Measurements from ENCODE around the gene PUM1. TPM values are rescaled to one million over a fixed set of nuclear protein-coding genes. Genes with fewer than 3 reads are reported as not detected.
"Not testable (repeated sequence)": the region's sequence is repeated elsewhere in the genome, so short reads cannot be mapped to it uniquely, and the experiment has no call there.

The PUM1 gene
- total and polyA plus RNA-seq, 2 of the 8 experiments (the other 6 are each of a cell fraction or from before 2014, with no cell fraction given): 122 to 177 TPM

- H2BK15ac ChIP-seq (ENCODE audit: low read length); H2BK20ac ChIP-seq (ENCODE audit: low read length); H3K4me2 ChIP-seq (ENCODE audit: insufficient read depth in 1 of 2, low read depth in 2 of 2, low read length in 2 of 2); H3K79me1 ChIP-seq (ENCODE audit: low read depth, low read length); H4K91ac ChIP-seq (replicated peaks; ENCODE audit: insufficient read length, low read length); DNase-seq (ENCODE audit: low read depth in 1 of 2, low spot score in 2 of 2); H3K9ac ChIP-seq (replicated peaks in 1 of 4; ENCODE audit: extremely low read depth in 1 of 4, low read depth in 3 of 4, low read length in 3 of 4); H3K23me2 ChIP-seq (ENCODE audit: low read depth, low read length); H3K9me3 ChIP-seq (ENCODE audit: insufficient read depth in 2 of 2, low read depth in 1 of 2, low read length in 1 of 2); H3K27me3 ChIP-seq (replicated peaks in 1 of 4; ENCODE audit: control insufficient read depth in 3 of 4, extremely low read depth in 1 of 4, insufficient read depth in 3 of 4, low read length in 3 of 4); H4K8ac ChIP-seq (ENCODE audit: extremely low read depth, insufficient read depth, low read length); FAIRE-seq; H2BK120ac ChIP-seq (replicated peaks; ENCODE audit: low read depth, low read length); H3K4me1 ChIP-seq (replicated peaks in 1 of 4; ENCODE audit: control insufficient read depth in 3 of 4, insufficient read depth in 4 of 4, low read length in 3 of 4); H2AK5ac ChIP-seq (ENCODE audit: low read depth, low read length); H4K5ac ChIP-seq (ENCODE audit: insufficient read length, low read depth, low read length); H3K27ac ChIP-seq (ENCODE audit: low read depth, low read length); H2AFZ ChIP-seq (ENCODE audit: low read length); H2BK5ac ChIP-seq (ENCODE audit: low read depth, low read length); H3K4ac ChIP-seq (replicated peaks; ENCODE audit: insufficient read length, low read depth, low read length); H3K18ac ChIP-seq (ENCODE audit: extremely low read depth, low read length); H2BK12ac ChIP-seq (ENCODE audit: low read depth, low read length); H3K14ac ChIP-seq (ENCODE audit: insufficient read length); POLR2A ChIA-PET (ENCODE audit: partially characterized antibody); H3K56ac ChIP-seq (replicated peaks; ENCODE audit: insufficient read length, low read depth, low read length); H3K4me3 ChIP-seq (ENCODE audit: extremely low read depth in 1 of 4, insufficient read depth in 2 of 4, low read depth in 3 of 4, low read length in 4 of 4); H3K23ac ChIP-seq (ENCODE audit: insufficient read length): not testable (repeated sequence)
- CTCF ChIA-PET (ENCODE audit: partially characterized antibody): interaction anchor here (0.9 kb wide), 1 partner anchor 11 kb away, joined by 3 read pairs; no protein-coding TSS in a partner anchor
- WGBS, 2 experiments (ENCODE audit: extremely low coverage in 1 of 2, insufficient coverage in 1 of 2, insufficient read length in 1 of 2, insufficient replicate concordance in 2 of 2, low coverage in 1 of 2, low lambda C conversion rate in 2 of 2, missing lambda C conversion rate in 1 of 2): 100% methylated on average over 1 of the region's 1 CpG; no CpG with 5 or more reads in 1 of the 2 experiments
- Histone ChIP-seq H4K20me1 (replicated peaks in 1 of 2; ENCODE audit: control insufficient read depth in 1 of 2, insufficient read depth in 2 of 2, low read length in 2 of 2) (peaks cover 2 to 12% of the 10 kb centered on the region in 2 experiments), H3K79me2 (ENCODE audit: control insufficient read depth in 1 of 2, insufficient read depth in 2 of 2, low read length in 2 of 2) (peaks cover 0 to 12% of the 10 kb centered on the region in 2 experiments; a peak in 2 of 4 replicates), H3K36me3 (ENCODE audit: control insufficient read depth in 2 of 4, insufficient read depth in 4 of 4, low read length in 3 of 4) (peaks cover 29 to 87% (median 68%) of the 10 kb centered on the region in 4 experiments)
Measured at GRCh38 chr1:30949487-30949838, 116.1 kb downstream of the PUM1 start.

Measured in H1 (cell line).